Neural cell (in vitro differentiated cells): ENCODE measurements around the gene ZNF19. TPM values are rescaled to one million over a fixed set of nuclear protein-coding genes. Genes with fewer than 3 reads are reported as not detected.

ENCODE experiments used
- H2AFZ ChIP-seq: fragments of 200-600, 300-800 bp; sonication (generic), shearing (Covaris generic); 2 replicates; pipeline ENCODE4 v1.6.0; 2014; ENCODE audit warnings: low read depth, mild to moderate bottlenecking, antibody characterized with exemption, low read length, moderate library complexity
- H3F3A ChIP-seq: fragments of 200-600 bp; shearing (Covaris generic); 2 replicates; pipeline ENCODE4 v1.6.1; 2016; ENCODE audit warnings: mild to moderate bottlenecking, moderate library complexity, mixed read lengths, antibody characterized with exemption, low read length; ENCODE audit not compliant: insufficient read depth, poor library complexity, severe bottlenecking
- H3K27ac ChIP-seq: fragments of 200-600, 300-800 bp; sonication (generic), shearing (Covaris generic); 2 replicates; pipeline ENCODE4 v1.5.1; 2014; ENCODE audit warnings: mild to moderate bottlenecking, low read length, moderate library complexity
- H3K27me3 ChIP-seq: fragments of 300-800, 200-600 bp; sonication (generic), shearing (Covaris generic); 2 replicates; pipeline ENCODE4 v1.6.0; 2014; ENCODE audit warnings: mild to moderate bottlenecking, low read depth, low read length, moderate library complexity; ENCODE audit not compliant: insufficient read depth
- H3K36me3 ChIP-seq: fragments of 300-800, 200-600 bp; sonication (generic), shearing (Covaris generic); 2 replicates; pipeline ENCODE4 v1.5.1; 2014; ENCODE audit warnings: mild to moderate bottlenecking, antibody characterized with exemption, low read length, moderate library complexity; ENCODE audit not compliant: insufficient read depth
- H3K4me2 ChIP-seq: fragments of 300-800, 200-600 bp; sonication (generic), shearing (Covaris generic); 2 replicates; pipeline ENCODE4 v1.6.0; 2014; ENCODE audit warnings: mild to moderate bottlenecking, low read length
- H3K4me3 ChIP-seq: fragments of 300-800, 200-600 bp; sonication (generic), shearing (Covaris generic); 2 replicates; pipeline ENCODE4 v1.5.1; 2014; ENCODE audit warnings: mild to moderate bottlenecking, low read length, moderate library complexity
- H3K79me2 ChIP-seq: fragments of 200-600 bp; shearing (Covaris generic); replicated peaks from 2 replicates; pipeline ENCODE4 v1.6.0; 2014; ENCODE audit warnings: mild to moderate bottlenecking, low read length, moderate library complexity; ENCODE audit not compliant: insufficient read depth
- H3K9ac ChIP-seq: fragments of 300-800, 200-600 bp; sonication (generic), shearing (Covaris generic); 2 replicates; pipeline ENCODE4 v1.6.1; 2016; ENCODE audit warnings: mild to moderate bottlenecking, low read length, mixed read lengths
- H3K9me2 ChIP-seq: fragments of 200-600 bp; shearing (Covaris generic); 2 replicates; pipeline ENCODE4 v1.6.1; 2016; ENCODE audit warnings: mild to moderate bottlenecking, low read length, mixed read lengths; ENCODE audit not compliant: insufficient read depth
- H3K9me3 ChIP-seq: fragments of 200-600, 300-800 bp; sonication (generic), shearing (Covaris generic); 2 replicates; pipeline ENCODE4 v1.6.1; 2016; ENCODE audit warnings: mild to moderate bottlenecking, mixed run types, low read length, moderate library complexity, mixed read lengths
- H4K20me1 ChIP-seq: fragments of 200-600 bp; shearing (Covaris generic); 2 replicates; pipeline ENCODE4 v1.6.1; 2016; ENCODE audit warnings: mild to moderate bottlenecking, mixed run types; ENCODE audit not compliant: insufficient read depth
- EP300 ChIP-seq: fragments of 450-650 bp; conservative IDR thresholded peaks from 2 replicates; pipeline ENCODE4 v1.6.1; 2014; ENCODE audit warnings: antibody characterized with exemption, mild to moderate bottlenecking, moderate library complexity; ENCODE audit not compliant: poor library complexity, severe bottlenecking
- EZH2 ChIP-seq: fragments of 200-600, 300-800 bp; shearing (Covaris generic), sonication (generic); IDR thresholded peaks from 2 replicates; pipeline ENCODE4 v1.6.1; 2014; ENCODE audit warnings: antibody characterized with exemption, low read length, borderline replicate concordance, mild to moderate bottlenecking; ENCODE audit not compliant: insufficient read depth, poor library complexity, severe bottlenecking
- MXI1 ChIP-seq: fragments of 450-650 bp; conservative IDR thresholded peaks from 2 replicates; pipeline ENCODE4 v1.6.1; 2014; ENCODE audit warnings: antibody characterized with exemption, mild to moderate bottlenecking; ENCODE audit not compliant: poor library complexity, severe bottlenecking
- POLR2AphosphoS5 ChIP-seq: IDR thresholded peaks from 2 replicates; pipeline ENCODE4 v1.6.1; 2012
- RAD21 ChIP-seq: fragments of 450-650 bp; conservative IDR thresholded peaks from 2 replicates; pipeline ENCODE4 v1.6.1; 2014; ENCODE audit warnings: antibody characterized with exemption, mild to moderate bottlenecking, moderate library complexity
- SMC3 ChIP-seq: fragments of 450-650 bp; conservative IDR thresholded peaks from 2 replicates; pipeline ENCODE4 v1.6.1; 2014; ENCODE audit warnings: antibody characterized with exemption, mild to moderate bottlenecking, moderate library complexity; ENCODE audit not compliant: poor library complexity
- TAF1 ChIP-seq: IDR thresholded peaks from 2 replicates; pipeline ENCODE4 v1.6.1; 2012; ENCODE audit warnings: low read depth
- polyA plus RNA-seq: library from polyadenylated mRNA; depleted of rRNA; stranded (reverse); fragments of >200 nt; gene quantifications from 2 replicates; pipeline ENCODE4 v1.2.3, GENCODE V29; 2014
- TF ChIP-seq, protein P1 (sequence below): fragments of 450-650 bp; IDR thresholded peaks from 2 replicates; pipeline ENCODE4 v1.5.1; 2014; ENCODE audit warnings: antibody characterized with exemption, mild to moderate bottlenecking, moderate library complexity; ENCODE audit not compliant: poor library complexity, severe bottlenecking
- TF ChIP-seq, protein P2 (sequence below): IDR thresholded peaks from 2 replicates; pipeline ENCODE4 v1.6.1; 2012; ENCODE audit warnings: borderline replicate concordance

Gene ZNF19
- polyA plus RNA-seq, 1 donor from 2014 or later = 6.6 TPM

- Histone ChIP-seq H3K27me3 (no peaks in the 10 kb centered on the region), H3K4me3 (no peak overlapping the region), H3K9me3 (no peaks in the 10 kb centered on the region), H3K36me3 (no peaks in the 10 kb centered on the region), H4K20me1 (no peaks in the 10 kb centered on the region), H3K9ac (no peak overlapping the region), H3K27ac (no peak overlapping the region), H3K9me2 (no peaks in the 10 kb centered on the region), H3K4me2 (no peak overlapping the region), H2AFZ (no peak overlapping the region), H3F3A (no peaks in the 10 kb centered on the region), H3K79me2 (no peaks in the 10 kb centered on the region)
- TF ChIP-seq SMC3 = no peak
- TF ChIP-seq TAF1 = no peak
- no peak for TF ChIP-seq POLR2AphosphoS5
Measured at GRCh38 chr16:71501547-71501946, 12.4 kb upstream of the ZNF19 start.

GRCh38 chr16:71500964-71501363, 11.8 kb upstream of the ZNF19 start:
- H4K20me1 ChIP-seq = no peaks in the 10 kb centered on the region
- H3F3A ChIP-seq = no peaks in the 10 kb centered on the region
- H2AFZ ChIP-seq = no peak overlapping the region
- no peaks in the 10 kb centered on the region for H3K79me2 ChIP-seq
- H3K4me3 ChIP-seq = no peak overlapping the region
- no peak overlapping the region for H3K4me2 ChIP-seq
- no peak for TF ChIP-seq MXI1
- no peak for TF ChIP-seq SMC3
- TF ChIP-seq TAF1 = no peak
- no peak for TF ChIP-seq POLR2AphosphoS5
- TF ChIP-seq EP300 = no peak
- TF ChIP-seq, protein P1, sequence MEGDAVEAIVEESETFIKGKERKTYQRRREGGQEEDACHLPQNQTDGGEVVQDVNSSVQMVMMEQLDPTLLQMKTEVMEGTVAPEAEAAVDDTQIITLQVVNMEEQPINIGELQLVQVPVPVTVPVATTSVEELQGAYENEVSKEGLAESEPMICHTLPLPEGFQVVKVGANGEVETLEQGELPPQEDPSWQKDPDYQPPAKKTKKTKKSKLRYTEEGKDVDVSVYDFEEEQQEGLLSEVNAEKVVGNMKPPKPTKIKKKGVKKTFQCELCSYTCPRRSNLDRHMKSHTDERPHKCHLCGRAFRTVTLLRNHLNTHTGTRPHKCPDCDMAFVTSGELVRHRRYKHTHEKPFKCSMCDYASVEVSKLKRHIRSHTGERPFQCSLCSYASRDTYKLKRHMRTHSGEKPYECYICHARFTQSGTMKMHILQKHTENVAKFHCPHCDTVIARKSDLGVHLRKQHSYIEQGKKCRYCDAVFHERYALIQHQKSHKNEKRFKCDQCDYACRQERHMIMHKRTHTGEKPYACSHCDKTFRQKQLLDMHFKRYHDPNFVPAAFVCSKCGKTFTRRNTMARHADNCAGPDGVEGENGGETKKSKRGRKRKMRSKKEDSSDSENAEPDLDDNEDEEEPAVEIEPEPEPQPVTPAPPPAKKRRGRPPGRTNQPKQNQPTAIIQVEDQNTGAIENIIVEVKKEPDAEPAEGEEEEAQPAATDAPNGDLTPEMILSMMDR = no peak
- no peak for TF ChIP-seq RAD21
- TF ChIP-seq, protein P2, sequence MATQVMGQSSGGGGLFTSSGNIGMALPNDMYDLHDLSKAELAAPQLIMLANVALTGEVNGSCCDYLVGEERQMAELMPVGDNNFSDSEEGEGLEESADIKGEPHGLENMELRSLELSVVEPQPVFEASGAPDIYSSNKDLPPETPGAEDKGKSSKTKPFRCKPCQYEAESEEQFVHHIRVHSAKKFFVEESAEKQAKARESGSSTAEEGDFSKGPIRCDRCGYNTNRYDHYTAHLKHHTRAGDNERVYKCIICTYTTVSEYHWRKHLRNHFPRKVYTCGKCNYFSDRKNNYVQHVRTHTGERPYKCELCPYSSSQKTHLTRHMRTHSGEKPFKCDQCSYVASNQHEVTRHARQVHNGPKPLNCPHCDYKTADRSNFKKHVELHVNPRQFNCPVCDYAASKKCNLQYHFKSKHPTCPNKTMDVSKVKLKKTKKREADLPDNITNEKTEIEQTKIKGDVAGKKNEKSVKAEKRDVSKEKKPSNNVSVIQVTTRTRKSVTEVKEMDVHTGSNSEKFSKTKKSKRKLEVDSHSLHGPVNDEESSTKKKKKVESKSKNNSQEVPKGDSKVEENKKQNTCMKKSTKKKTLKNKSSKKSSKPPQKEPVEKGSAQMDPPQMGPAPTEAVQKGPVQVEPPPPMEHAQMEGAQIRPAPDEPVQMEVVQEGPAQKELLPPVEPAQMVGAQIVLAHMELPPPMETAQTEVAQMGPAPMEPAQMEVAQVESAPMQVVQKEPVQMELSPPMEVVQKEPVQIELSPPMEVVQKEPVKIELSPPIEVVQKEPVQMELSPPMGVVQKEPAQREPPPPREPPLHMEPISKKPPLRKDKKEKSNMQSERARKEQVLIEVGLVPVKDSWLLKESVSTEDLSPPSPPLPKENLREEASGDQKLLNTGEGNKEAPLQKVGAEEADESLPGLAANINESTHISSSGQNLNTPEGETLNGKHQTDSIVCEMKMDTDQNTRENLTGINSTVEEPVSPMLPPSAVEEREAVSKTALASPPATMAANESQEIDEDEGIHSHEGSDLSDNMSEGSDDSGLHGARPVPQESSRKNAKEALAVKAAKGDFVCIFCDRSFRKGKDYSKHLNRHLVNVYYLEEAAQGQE = no peak
- TF ChIP-seq EZH2 = no peak
- no peaks in the 10 kb centered on the region for H3K36me3 ChIP-seq
- H3K9me3 ChIP-seq = no peaks in the 10 kb centered on the region
- no peak overlapping the region for H3K27ac ChIP-seq
- no peaks in the 10 kb centered on the region for H3K27me3 ChIP-seq
- no peaks in the 10 kb centered on the region for H3K9me2 ChIP-seq
- H3K9ac ChIP-seq = no peak overlapping the region
